H1 (cell line): ENCODE measurements around the gene ZPR1. TPM values are rescaled to one million over a fixed set of nuclear protein-coding genes. Genes with fewer than 3 reads are reported as not detected.
A peak's percentile ranks its signal among the peaks of the same experiment; 100 is the strongest.

Experiments used
- CTCF ChIA-PET: fragments of 300-600 bp; sonication (Branson Sonifier 250); formaldehyde crosslinking; loops from one replicate; lab custom pipeline; 2021; ENCODE audit not compliant: partially characterized antibody; lab: Charles Lee
- POLR2A ChIA-PET: fragments of 300-600 bp; sonication (Branson Sonifier 250); formaldehyde crosslinking; loops from one replicate; lab custom pipeline; 2021; ENCODE audit warnings: inconsistent platforms; ENCODE audit not compliant: partially characterized antibody; lab: Charles Lee
- DNase-seq, 2 experiments: peaks; one replicate each; pipeline versions ENCODE4 v3.0.0 to v3.0.0-alpha.2; 2010 to 2022; ENCODE audit warnings: low spot score in 2 of 2, low read depth in 1 of 2, mixed read lengths in 1 of 2
- FAIRE-seq: peaks from 2 replicates; lab custom pipeline; 2011; peaks lifted over from hg19 to GRCh38; lab: Jason Lieb, UNC
- H2AFZ ChIP-seq: 2 replicates; pipeline ENCODE4 v1.8.1; 2012; ENCODE audit warnings: low read length, inconsistent platforms
- H2AK5ac ChIP-seq: 2 replicates; pipeline ENCODE4 v1.6.1; 2013; ENCODE audit warnings: low read depth, low read length
- H2BK120ac ChIP-seq: replicated peaks from 2 replicates; pipeline ENCODE3; 2013; ENCODE audit warnings: low read depth, low read length, inconsistent platforms
- H2BK12ac ChIP-seq: 2 replicates; pipeline ENCODE4 v1.6.1; 2013; ENCODE audit warnings: low read depth, low read length
- H2BK15ac ChIP-seq: 2 replicates; pipeline ENCODE4 v1.6.1; 2013; ENCODE audit warnings: low read length
- H2BK20ac ChIP-seq: 2 replicates; pipeline ENCODE4 v1.6.1; 2013; ENCODE audit warnings: low read length
- H2BK5ac ChIP-seq: 2 replicates; pipeline ENCODE4 v1.6.1; 2013; ENCODE audit warnings: low read depth, low read length
- H3K14ac ChIP-seq: 2 replicates; pipeline ENCODE4 v1.6.1; 2013; ENCODE audit warnings: inconsistent platforms; ENCODE audit not compliant: insufficient read length
- H3K18ac ChIP-seq: 2 replicates; pipeline ENCODE4 v1.6.1; 2013; ENCODE audit warnings: low read length; ENCODE audit errors: extremely low read depth
- H3K23ac ChIP-seq: 2 replicates; pipeline ENCODE4 v1.6.1; 2013; ENCODE audit warnings: inconsistent platforms; ENCODE audit not compliant: insufficient read length
- H3K23me2 ChIP-seq: 2 replicates; pipeline ENCODE4 v1.6.1; 2013; ENCODE audit warnings: low read depth, low read length
- H3K27ac ChIP-seq: 2 replicates; pipeline ENCODE4 v1.6.1; 2011; ENCODE audit warnings: low read depth, low read length, inconsistent platforms
- H3K27me3 ChIP-seq, 4 experiments: replicated peaks in 1 of 4; 1 replicate in 1 of 4; 2 replicates in 3 of 4; pipeline versions ENCODE4 v1.6.1 to v1.8.1; 2011 to 2013; ENCODE audit warnings: low read length in 3 of 4, mild to moderate bottlenecking in 3 of 4, inconsistent platforms in 2 of 4, mixed read lengths in 2 of 4, moderate library complexity in 1 of 4; ENCODE audit not compliant: control insufficient read depth in 3 of 4, insufficient read depth in 3 of 4; ENCODE audit errors: extremely low read depth in 1 of 4
- H3K36me3 ChIP-seq, 4 experiments: 2 replicates each; pipeline versions ENCODE4 v1.6.1 to v1.8.1; 2011 to 2013; ENCODE audit warnings: mild to moderate bottlenecking in 4 of 4, low read length in 3 of 4, moderate library complexity in 2 of 4, control low read depth in 1 of 4, inconsistent platforms in 1 of 4; ENCODE audit not compliant: insufficient read depth in 4 of 4, control insufficient read depth in 2 of 4
- H3K4ac ChIP-seq: replicated peaks from 2 replicates; pipeline ENCODE3; 2013; ENCODE audit warnings: low read length, low read depth, mixed read lengths, inconsistent platforms; ENCODE audit not compliant: insufficient read length
- H3K4me1 ChIP-seq, 4 experiments: replicated peaks in 1 of 4; 1 replicate in 1 of 4; 2 replicates in 3 of 4; pipeline versions ENCODE4 v1.6.1 to v1.8.1; 2011 to 2013; ENCODE audit warnings: low read length in 3 of 4, inconsistent platforms in 2 of 4, mixed read lengths in 1 of 4; ENCODE audit not compliant: insufficient read depth in 4 of 4, control insufficient read depth in 3 of 4
- H3K4me2 ChIP-seq, 2 experiments: 2 replicates each; pipeline versions ENCODE4 v1.6.1 to v1.8.1; 2011 to 2013; ENCODE audit warnings: low read depth in 2 of 2, low read length in 2 of 2, control low read depth in 1 of 2, inconsistent platforms in 1 of 2, mild to moderate bottlenecking in 1 of 2; ENCODE audit not compliant: insufficient read depth in 1 of 2
- H3K4me3 ChIP-seq, 4 experiments: fragments of 200-600, 300-600 bp in 1 of 4; sonication (generic), shearing (Covaris generic), sonication (Bioruptor Twin) in 1 of 4; 2 replicates each; pipeline versions ENCODE4 v1.5.1 to v1.8.1; 2011 to 2016; ENCODE audit warnings: low read length in 4 of 4, low read depth in 3 of 4, control low read depth in 2 of 4, inconsistent platforms in 2 of 4, mild to moderate bottlenecking in 2 of 4, mixed read lengths in 1 of 4, moderate library complexity in 1 of 4; ENCODE audit not compliant: insufficient read depth in 2 of 4; ENCODE audit errors: extremely low read depth in 1 of 4
- H3K56ac ChIP-seq: replicated peaks from 2 replicates; pipeline ENCODE3; 2013; ENCODE audit warnings: low read depth, mild to moderate bottlenecking, mixed read lengths, low read length, inconsistent platforms; ENCODE audit not compliant: insufficient read length
- H3K79me1 ChIP-seq: 2 replicates; pipeline ENCODE4 v1.6.1; 2013; ENCODE audit warnings: low read depth, low read length, control low read depth
- H3K79me2 ChIP-seq, 2 experiments: 2 replicates each; pipeline versions ENCODE4 v1.6.1 to v1.8.1; 2012 to 2013; ENCODE audit warnings: low read length in 2 of 2, mild to moderate bottlenecking in 2 of 2, inconsistent platforms in 1 of 2; ENCODE audit not compliant: insufficient read depth in 2 of 2, control insufficient read depth in 1 of 2
- H3K9ac ChIP-seq, 4 experiments: replicated peaks in 1 of 4; 1 replicate in 1 of 4; 2 replicates in 3 of 4; pipeline versions ENCODE4 v1.6.1 to v1.8.1; 2011 to 2013; ENCODE audit warnings: low read depth in 3 of 4, low read length in 3 of 4, control low read depth in 2 of 4, mild to moderate bottlenecking in 2 of 4, moderate library complexity in 2 of 4, inconsistent platforms in 1 of 4; ENCODE audit errors: extremely low read depth in 1 of 4
- H3K9me3 ChIP-seq, 2 experiments: 2 replicates each; pipeline versions ENCODE4 v1.6.1 to v1.8.1; 2012 to 2013; ENCODE audit warnings: mild to moderate bottlenecking in 2 of 2, moderate library complexity in 2 of 2, control low read depth in 1 of 2, inconsistent platforms in 1 of 2, low read depth in 1 of 2, low read length in 1 of 2, mixed read lengths in 1 of 2; ENCODE audit not compliant: insufficient read depth in 2 of 2
- H4K20me1 ChIP-seq, 2 experiments: replicated peaks in 1 of 2; 2 replicates each; pipeline versions ENCODE3 to v1.8.1; 2011 to 2013; ENCODE audit warnings: inconsistent platforms in 2 of 2, low read length in 2 of 2, mild to moderate bottlenecking in 1 of 2; ENCODE audit not compliant: insufficient read depth in 2 of 2, control insufficient read depth in 1 of 2
- H4K5ac ChIP-seq: 2 replicates; pipeline ENCODE4 v1.6.1; 2013; ENCODE audit warnings: low read length, low read depth, mixed read lengths, inconsistent platforms; ENCODE audit not compliant: insufficient read length
- H4K8ac ChIP-seq: 2 replicates; pipeline ENCODE4 v1.8.0; 2013; ENCODE audit warnings: mild to moderate bottlenecking, moderate library complexity, low read length, inconsistent platforms; ENCODE audit not compliant: insufficient read depth; ENCODE audit errors: extremely low read depth
- H4K91ac ChIP-seq: replicated peaks from 2 replicates; pipeline ENCODE3; 2013; ENCODE audit warnings: low read length, mixed read lengths, inconsistent platforms; ENCODE audit not compliant: insufficient read length
- WGBS, 2 experiments: shearing (Covaris generic) in 1 of 2; methylation state at CpG; one replicate each; pipeline versions ENCODE4 v1.1.6 to v1.1.7; 2013 to 2015; ENCODE audit warnings: low lambda C conversion rate in 2 of 2, mixed read lengths in 2 of 2, inconsistent platforms in 1 of 2, low coverage in 1 of 2, missing lambda C conversion rate in 1 of 2; ENCODE audit not compliant: insufficient replicate concordance in 2 of 2, insufficient coverage in 1 of 2, insufficient read length in 1 of 2; ENCODE audit errors: extremely low coverage in 1 of 2, missing lambda C conversion rate in 1 of 2; 5-methylcytosine and 5-hydroxymethylcytosine counted together
- polyA plus RNA-seq, 7 experiments: library from polyadenylated mRNA; depleted of rRNA in 3 of 7; stranded (reverse) in 5 of 7; unstranded in 2 of 7; fragments of >200 nt in 5 of 7; fragments of 200-250 nt in 2 of 7; gene quantifications; 1 replicate in 5 of 7; 2 replicates in 1 of 7; 4 replicates in 1 of 7; pipeline versions ENCODE4 v1.2.1 to v1.2.3, GENCODE V29; 2011 to 2013; ENCODE audit warnings: missing spikeins in 2 of 7, mixed read lengths in 2 of 7
- total RNA-seq: library from RNA; stranded (reverse); fragmentation: NEBNext Ultra II Directional; extraction: Animal tissue kit (Norgen Biotek cat#: 25700); gene quantifications from 2 replicates; pipeline ENCODE4 v1.2.1, GENCODE V29; 2021

The ZPR1 gene
- total and polyA plus RNA-seq, 2 of the 8 experiments (the other 6 are each of a cell fraction or from before 2014, with no cell fraction given), result 36.7 to 70.5 TPM

- no peak overlapping the region for H2BK120ac ChIP-seq
- H2AFZ ChIP-seq, result no peak overlapping the region
- no peak overlapping the region for H2BK20ac ChIP-seq
- no peak overlapping the region for H3K56ac ChIP-seq
- 88% methylated on average over 7 of the region's 7 CpGs; no CpG with 5 or more reads in 1 of the 2 experiments for WGBS, 2 experiments
- no peaks in the 10 kb centered on the region; a peak in 1 of 8 replicates for H3K36me3 ChIP-seq
- H3K27me3 ChIP-seq, result peaks cover 0 to 7% (median 5%) of the 10 kb centered on the region in 4 experiments; a peak in 3 of 7 replicates
- no peak overlapping the region for H3K27ac ChIP-seq
- DNase-seq (no peak), FAIRE-seq (no peak)
- no peak overlapping the region for H3K14ac ChIP-seq
- H3K18ac ChIP-seq, result no peak overlapping the region
- H2BK12ac ChIP-seq, result peak overlapping the region; percentile 53; the same call in 1 of the 2 replicates
- H2BK5ac ChIP-seq, result no peak overlapping the region
- H3K4me2 ChIP-seq, result peak overlapping the region in 1 of 2 experiments; percentile 80; a peak in 1 of 4 replicates
- H3K23ac ChIP-seq, result no peak overlapping the region
- POLR2A ChIA-PET, result interaction anchor here (0.9 to 2.4 kb wide), 5 partner anchors 9 to 308 kb away, joined by 3 to 14 read pairs (median 6); partner anchors contain the start of genes APOA5, PAFAH1B2 and ZPR1
- H3K79me2 ChIP-seq, result no peaks in the 10 kb centered on the region
- CTCF ChIA-PET, result interaction anchor here (0.7 to 12.2 kb wide), 26 partner anchors 10 to 390 kb away, joined by 3 to 237 read pairs (median 5); partner anchors contain the start of genes APOA4, APOA5 and ZPR1
- no peak overlapping the region for H2AK5ac ChIP-seq
- no peak overlapping the region for H4K91ac ChIP-seq
- H4K8ac ChIP-seq, result no peak overlapping the region
- no peak overlapping the region for H2BK15ac ChIP-seq
- H4K5ac ChIP-seq, result no peak overlapping the region
- peaks cover 3% of the 10 kb centered on the region; the same call in 1 of the 2 replicates for H3K23me2 ChIP-seq
- no peaks in the 10 kb centered on the region; a peak in 1 of 4 replicates for H3K9me3 ChIP-seq
- H3K4me3 ChIP-seq, result no peak overlapping the region
- H3K4ac ChIP-seq, result no peak overlapping the region
- no peaks in the 10 kb centered on the region for H3K79me1 ChIP-seq
- H3K4me1 ChIP-seq, result peaks cover 0 to 24% (median 4%) of the 10 kb centered on the region in 4 experiments; a peak in 6 of 7 replicates
- H4K20me1 ChIP-seq, result no peaks in the 10 kb centered on the region
- no peak overlapping the region for H3K9ac ChIP-seq
Observed at GRCh38 chr11:116836632-116836991, 48.8 kb upstream of the ZPR1 start.
